Measurements from ENCODE around the gene SH3RF3.

Gene SH3RF3

GRCh38 chr2:109186656-109187250 is 57.7 kb downstream of the SH3RF3 start:
- no peak for DNase-seq (ENCODE audit: low read depth)
- H3K4me3 ChIP-seq (ENCODE audit: control insufficient read depth, low read depth, low read length) = no peak overlapping the region
- no peak for TF ChIP-seq CTCF (IDR thresholded peaks at IDR 0.05; ENCODE audit: control insufficient read depth, insufficient read depth, low read depth, low read length, missing control alignments)

GRCh38 chr2:109187711-109188495 is 58.9 kb downstream of the SH3RF3 start:
- no peak overlapping the region for H3K4me3 ChIP-seq (ENCODE audit: control insufficient read depth, low read depth, low read length)
- DNase-seq (ENCODE audit: low read depth) = no peak
- no peak for TF ChIP-seq CTCF (IDR thresholded peaks at IDR 0.05; ENCODE audit: control insufficient read depth, insufficient read depth, low read depth, low read length, missing control alignments)

GRCh38 chr2:109188496-109188890 is 59.5 kb downstream of the SH3RF3 start:
- TF ChIP-seq CTCF (IDR thresholded peaks at IDR 0.05; ENCODE audit: control insufficient read depth, insufficient read depth, low read depth, low read length, missing control alignments) = no peak

GRCh38 chr2:109188898-109189297 is 59.9 kb downstream of the SH3RF3 start:
- no peak for TF ChIP-seq CTCF (IDR thresholded peaks at IDR 0.05; ENCODE audit: control insufficient read depth, insufficient read depth, low read depth, low read length, missing control alignments)
- DNase-seq (ENCODE audit: low read depth) = no peak
- H3K4me3 ChIP-seq (ENCODE audit: control insufficient read depth, low read depth, low read length) = no peak overlapping the region

More at GRCh38 chr2:109188496-109188890, 59.5 kb downstream of the SH3RF3 start:
- no peak for DNase-seq (ENCODE audit: low read depth)
- H3K4me3 ChIP-seq (ENCODE audit: control insufficient read depth, low read depth, low read length) = no peak overlapping the region

- TF ChIP-seq CTCF (IDR thresholded peaks at IDR 0.05; ENCODE audit: control insufficient read depth, insufficient read depth, low read depth, low read length, missing control alignments) = no peak
- no peak for DNase-seq (ENCODE audit: low read depth)
- no peak overlapping the region for H3K4me3 ChIP-seq (ENCODE audit: control insufficient read depth, low read depth, low read length)
These were observed 60.7 kb downstream of the SH3RF3 start for GRCh38 chr2:109189751-109190150.

GRCh38 chr2:109193807-109194619 is 65.0 kb downstream of the SH3RF3 start:
- DNase-seq (ENCODE audit: low read depth) = no peak
- H3K4me3 ChIP-seq (ENCODE audit: control insufficient read depth, low read depth, low read length) = no peak overlapping the region
- no peak for TF ChIP-seq CTCF (IDR thresholded peaks at IDR 0.05; ENCODE audit: control insufficient read depth, insufficient read depth, low read depth, low read length, missing control alignments)
